Left cardiac atrium (tissue), 4 donors: Measurements from ENCODE around the gene MUTYH. TPM values are rescaled to one million over a fixed set of nuclear protein-coding genes. Genes with fewer than 3 reads are reported as not detected.

Experiments
- ATAC-seq, 2 donors: fragments of 200-7000 bp; cut with Tn5 transposase; one replicate each; pipeline ENCODE4 v1.9.1; 2020; ENCODE audit warnings: mild to moderate bottlenecking in 2 of 2, moderate library complexity in 2 of 2
- DNase-seq: peaks from one replicate; pipeline ENCODE4 v3.0.0-alpha.2; 2020
- intact Hi-C, 2 donors: fragments of 100-400 bp; cut with DNase I; formaldehyde crosslinking; loops; one replicate each; pipeline versions ENCODE4 v1.14.1 to v1.15.1; 2022 to 2023
- total RNA-seq, 2 donors: library from RNA; stranded (reverse); fragmentation: NEBNext Ultra II Directional; extraction: Animal tissue kit (Norgen Biotek cat#: 25700); gene quantifications; one replicate each; pipeline ENCODE4 v1.2.1, GENCODE V29; 2021
- donor health status: DM: no; HTN: yes; CAD: no.
- donor health status: DM: no; HTN: yes; CAD: no; lungs with severe emphysema.
- donor health status: DM: yes; HTN: yes; CAD: no.
- donor health status: Dilated cardiomyopathy.

The MUTYH gene
- total RNA-seq, 2 donors from 2014 or later, result 9.1 to 11.0 TPM

GRCh38 chr1:45354838-45355237 lies 14.6 kb upstream of the MUTYH start:
- intact Hi-C loops, result no loop called here
- ATAC-seq, result no peak
- DNase-seq, result no peak

GRCh38 chr1:45353685-45354084 lies 13.4 kb upstream of the MUTYH start:
- intact Hi-C loops, result no loop called here
- no peak for ATAC-seq
- no peak for DNase-seq

GRCh38 chr1:45351508-45351907 lies 11.3 kb upstream of the MUTYH start:
- intact Hi-C loops, result no loop called here
- DNase-seq (no peak), ATAC-seq (no peak)

DNA sequence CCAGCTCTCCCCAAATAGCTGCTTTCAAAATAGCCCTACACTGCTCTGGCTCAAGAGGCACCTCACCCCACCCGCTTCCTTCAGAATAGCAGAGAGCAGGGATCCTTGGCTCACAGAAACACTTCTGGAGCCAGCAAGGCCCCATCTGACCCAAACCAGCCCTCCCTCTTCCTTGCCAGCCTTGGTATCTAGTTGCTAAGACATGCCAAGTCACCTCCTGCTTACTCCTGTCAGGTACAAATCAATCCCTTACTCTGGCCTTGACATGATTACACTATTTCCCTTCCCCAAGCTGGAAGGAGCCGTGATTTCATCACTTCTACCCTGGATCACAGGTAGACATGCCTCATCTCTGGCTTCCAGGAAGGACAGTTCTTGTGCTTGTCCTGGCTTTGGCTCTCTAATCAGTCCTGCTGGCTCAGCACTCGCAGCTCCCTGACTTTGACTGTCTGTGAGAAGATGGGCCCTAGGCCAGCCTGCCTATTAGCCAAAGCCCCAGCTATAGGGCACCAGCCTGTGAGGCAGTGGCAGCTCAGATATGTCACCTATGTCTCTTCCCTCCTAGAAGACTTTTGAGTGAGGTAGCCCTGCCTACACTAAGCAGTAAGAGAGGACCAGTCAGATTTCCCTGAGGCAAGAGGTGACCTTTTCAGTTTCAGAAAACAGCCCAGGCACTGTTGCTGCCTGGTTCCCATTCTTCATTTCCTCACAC lies 8.9 kb upstream of the MUTYH start:
- intact Hi-C loops, result no loop called here
- DNase-seq, result peak; percentile 61

GRCh38 chr1:45348609-45348965 lies 8.3 kb upstream of the MUTYH start:
- ATAC-seq (peak; percentile 39 to 60), DNase-seq (no peak)
- intact Hi-C loops, result no loop called here

More for the DNA sequence above, 8.9 kb upstream of the MUTYH start:
- ATAC-seq, result peak; percentile 83 to 85

DNA sequence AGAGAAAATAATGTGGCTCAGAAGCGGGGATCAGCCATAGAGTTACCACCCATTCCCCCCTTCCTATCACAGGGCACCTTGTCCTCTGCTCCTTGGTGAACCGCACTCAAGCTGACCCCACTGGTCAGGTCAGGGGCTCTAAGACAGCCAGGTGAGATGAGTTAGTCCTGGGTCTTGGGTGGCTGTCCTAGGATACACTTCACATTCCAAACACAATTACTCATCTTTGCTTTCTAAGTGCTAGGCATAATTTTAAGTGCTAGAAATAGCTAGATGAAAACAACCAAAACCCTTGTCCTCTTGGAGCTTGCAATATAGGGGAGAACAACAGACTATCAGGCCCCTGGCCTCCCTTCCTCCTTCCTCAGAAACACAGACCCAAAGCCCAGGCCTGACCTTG lies 7.8 kb upstream of the MUTYH start:
- DNase-seq (no peak), ATAC-seq (peak in 1 of 2 donors; percentile 13)
- intact Hi-C loops, result no loop called here

DNA sequence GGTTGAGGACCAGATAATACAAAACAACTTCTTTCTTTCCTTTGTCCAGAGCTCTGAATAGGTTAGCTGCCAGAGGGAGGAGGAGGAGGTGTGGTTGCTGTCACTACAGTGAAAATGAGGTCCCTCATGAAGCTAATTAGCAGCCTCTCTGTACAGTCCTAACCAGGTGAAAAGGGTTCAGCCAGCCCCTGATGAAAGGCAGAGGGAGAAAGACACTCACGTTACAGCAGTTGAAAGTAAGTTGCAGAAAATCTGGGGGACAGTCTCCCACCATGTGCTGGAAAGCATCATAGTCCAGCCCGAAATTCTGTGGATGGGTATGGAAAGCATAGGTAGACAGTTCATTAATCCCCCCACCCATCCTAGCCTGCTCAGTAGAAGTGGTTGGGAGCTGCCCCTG lies 6.2 kb upstream of the MUTYH start:
- intact Hi-C loops, result no loop called here
- no peak for DNase-seq
- ATAC-seq, result no peak

DNA sequence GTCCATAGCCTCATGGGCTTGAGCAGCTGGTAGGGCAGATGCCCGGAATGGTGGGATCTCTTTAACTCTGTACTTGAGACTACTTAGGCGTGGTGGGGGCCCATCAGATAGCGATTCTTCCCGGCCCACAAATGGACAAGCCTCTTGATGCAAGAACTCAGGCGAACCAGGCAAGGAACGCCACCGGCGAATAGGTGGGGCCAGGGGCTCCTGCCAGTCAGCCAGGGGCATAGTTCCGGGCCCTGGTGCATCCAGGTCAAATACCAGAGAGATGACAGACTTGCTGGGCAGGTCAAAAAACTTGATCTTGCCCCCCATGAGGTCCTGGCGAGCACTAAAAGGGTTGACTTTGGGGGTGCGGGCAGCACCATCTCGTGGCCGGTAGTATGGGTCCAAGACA lies 4.8 kb upstream of the MUTYH start:
- no peak for ATAC-seq
- DNase-seq, result no peak
- intact Hi-C loops, result no loop called here

- intact Hi-C loops, result loop anchor here in 1 of 2 donors (5.0 kb wide), 1 partner anchor 42 kb away; no protein-coding TSS in a partner anchor
- ATAC-seq (no peak), DNase-seq (no peak)
Observed at GRCh38 chr1:45344499-45344898, 4.3 kb upstream of the MUTYH start.

DNA sequence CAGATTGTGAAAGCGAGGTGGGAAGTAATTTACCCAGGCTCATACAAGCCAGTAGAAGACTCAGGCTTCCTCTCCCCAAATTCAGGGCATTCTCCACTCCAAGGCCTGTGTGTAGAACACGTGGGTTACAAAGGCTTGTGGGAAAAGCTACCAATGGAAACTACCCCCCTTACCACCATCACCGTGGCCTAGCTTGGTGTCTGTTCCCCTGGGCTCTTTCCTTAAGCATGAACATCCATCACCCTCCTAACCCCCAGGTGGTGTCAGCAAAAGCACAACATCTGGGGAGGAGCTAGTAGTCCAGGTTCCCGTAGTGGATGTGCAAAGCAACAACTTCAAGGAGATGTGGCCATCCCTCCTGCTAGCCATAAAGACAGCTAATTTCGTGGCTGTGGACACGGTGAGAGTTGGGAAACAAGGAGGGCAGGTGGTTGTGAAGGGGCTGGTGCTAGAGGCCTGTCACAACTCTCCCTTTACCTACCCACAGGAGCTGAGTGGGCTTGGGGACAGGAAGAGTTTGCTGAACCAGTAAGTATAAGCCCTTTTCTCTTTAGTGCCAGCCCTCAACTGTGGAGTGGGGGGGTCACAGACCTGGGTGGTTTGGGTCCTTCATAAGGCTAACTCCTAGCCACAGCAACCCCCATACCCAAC lies 701 bp upstream of the MUTYH start:
- intact Hi-C loops, result loop anchor here in 1 of 2 donors (5.0 kb wide), 1 partner anchor 39 kb away; no protein-coding TSS in a partner anchor
- ATAC-seq (no peak), DNase-seq (no peak)

DNA sequence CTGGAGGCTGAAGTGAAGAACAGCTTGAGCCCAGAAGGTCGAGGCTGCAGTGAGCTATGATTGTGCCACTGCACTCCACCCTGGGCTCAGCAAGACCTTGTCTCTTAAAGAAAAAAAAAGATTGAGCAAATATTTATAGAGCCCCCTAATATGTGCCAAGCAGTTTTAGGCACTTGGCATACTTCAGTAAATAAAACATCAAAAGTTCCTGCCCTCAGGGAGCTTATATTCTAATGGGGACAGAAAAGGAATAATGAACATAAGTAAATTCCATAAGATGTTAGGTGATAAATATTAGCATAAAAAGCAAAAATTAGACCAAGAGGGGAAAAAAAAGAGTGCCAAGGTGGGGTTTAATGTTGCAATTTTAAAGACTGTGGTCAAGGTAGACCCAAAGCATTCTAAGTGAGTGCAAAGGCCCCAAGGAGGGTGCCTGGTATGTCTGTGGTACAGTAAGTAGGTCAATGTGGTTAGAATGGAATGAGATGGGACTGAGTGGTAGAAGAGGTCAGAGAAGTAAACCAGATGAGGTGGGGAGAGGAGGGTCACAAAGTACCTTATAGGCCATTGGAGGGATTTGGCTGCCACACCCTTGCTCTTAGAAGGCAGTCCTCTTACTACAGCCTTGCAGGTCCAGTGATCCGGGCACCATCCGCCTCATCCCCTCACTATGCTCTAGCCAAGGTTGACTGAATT lies 2.5 kb downstream of the MUTYH start:
- DNase-seq (no peak), ATAC-seq (no peak)
- intact Hi-C loops, result no loop called here

DNA sequence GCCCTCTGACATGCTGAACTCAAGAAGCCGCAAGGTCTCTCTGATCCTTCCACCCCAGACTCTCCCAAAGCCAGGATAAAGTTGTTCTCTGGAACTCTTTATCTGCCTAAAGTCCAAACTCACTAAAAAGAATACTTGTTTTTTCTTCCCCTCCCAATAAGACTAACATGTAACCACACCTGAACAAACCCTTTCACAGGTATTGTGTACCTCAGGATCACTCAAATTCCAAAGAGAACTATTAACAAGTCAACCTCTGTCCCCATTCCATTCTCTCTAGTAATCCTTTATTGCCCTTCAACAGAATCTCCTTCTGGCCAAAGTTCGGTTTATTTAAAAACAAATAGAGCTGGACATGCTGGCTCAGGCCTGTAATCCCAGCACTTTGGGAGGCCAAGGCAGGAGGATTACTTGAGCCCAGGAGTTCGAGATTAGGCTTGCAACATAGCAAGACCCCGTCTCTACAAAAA lies 4.3 kb downstream of the MUTYH start:
- no peak for ATAC-seq
- intact Hi-C loops, result no loop called here
- DNase-seq, result no peak

DNA sequence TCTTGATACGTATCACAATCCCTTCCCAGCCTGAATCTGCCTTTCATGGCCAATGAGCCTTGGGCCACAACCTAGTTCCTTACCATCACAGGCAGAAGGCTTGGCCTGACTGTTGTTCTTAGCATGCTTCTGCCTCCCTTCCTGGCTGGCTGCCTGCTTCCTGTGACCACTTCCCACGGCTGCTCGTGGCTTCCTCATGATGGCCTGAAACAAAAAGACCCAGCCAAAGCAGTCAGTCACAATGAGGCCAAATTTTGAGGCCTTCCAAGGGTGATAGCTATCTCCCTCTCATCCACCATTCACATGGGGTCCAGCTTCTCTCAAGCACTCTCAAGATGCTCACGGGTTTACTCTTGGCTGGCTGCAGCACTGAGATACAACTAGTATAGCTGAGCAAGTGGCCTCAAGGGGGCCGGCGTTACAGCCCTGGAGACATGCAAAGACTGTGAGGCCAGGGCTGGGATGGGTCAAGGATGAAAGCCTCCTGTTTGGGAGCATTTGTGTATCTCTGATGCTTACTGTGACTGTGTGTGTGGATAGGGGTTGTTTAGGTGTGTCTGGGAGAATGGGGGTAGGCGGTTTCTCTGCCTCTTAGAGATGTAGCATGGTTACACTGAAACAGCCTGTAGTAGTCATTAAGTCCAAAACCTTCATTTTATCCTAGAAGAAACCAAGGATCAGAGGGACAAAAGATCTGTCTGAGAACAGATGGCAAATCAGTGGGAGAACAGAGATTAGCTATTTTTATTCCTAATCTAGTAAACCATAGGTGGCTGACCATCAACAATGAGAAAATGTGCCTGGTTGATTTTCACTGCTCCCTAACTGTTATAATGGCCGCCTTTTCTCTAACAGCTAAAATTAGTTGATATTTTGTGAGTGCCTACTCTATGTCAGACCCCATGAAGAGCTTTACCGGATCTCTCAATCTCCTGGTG lies 5.7 kb downstream of the MUTYH start:
- ATAC-seq (no peak), DNase-seq (peak; percentile 63)
- intact Hi-C loops, result no loop called here

DNA sequence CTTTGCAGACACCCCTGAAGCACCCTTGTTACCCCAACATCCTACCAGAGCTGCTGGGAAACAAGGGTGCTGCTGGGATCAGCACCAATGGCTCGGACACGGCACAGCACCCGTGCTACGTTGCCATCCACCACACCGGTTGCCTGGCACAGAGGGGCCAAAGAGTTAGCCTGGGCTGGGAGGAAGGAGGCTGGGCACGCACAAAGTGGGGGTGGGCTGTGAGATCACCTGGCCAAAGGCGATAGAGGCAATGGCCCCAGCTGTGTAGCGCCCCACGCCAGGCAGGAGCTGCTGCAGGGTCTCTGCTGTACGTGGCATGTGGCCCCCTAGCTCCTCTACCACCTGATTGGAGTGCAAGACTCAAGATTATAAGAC lies 7.9 kb downstream of the MUTYH start:
- intact Hi-C loops, result no loop called here

DNA sequence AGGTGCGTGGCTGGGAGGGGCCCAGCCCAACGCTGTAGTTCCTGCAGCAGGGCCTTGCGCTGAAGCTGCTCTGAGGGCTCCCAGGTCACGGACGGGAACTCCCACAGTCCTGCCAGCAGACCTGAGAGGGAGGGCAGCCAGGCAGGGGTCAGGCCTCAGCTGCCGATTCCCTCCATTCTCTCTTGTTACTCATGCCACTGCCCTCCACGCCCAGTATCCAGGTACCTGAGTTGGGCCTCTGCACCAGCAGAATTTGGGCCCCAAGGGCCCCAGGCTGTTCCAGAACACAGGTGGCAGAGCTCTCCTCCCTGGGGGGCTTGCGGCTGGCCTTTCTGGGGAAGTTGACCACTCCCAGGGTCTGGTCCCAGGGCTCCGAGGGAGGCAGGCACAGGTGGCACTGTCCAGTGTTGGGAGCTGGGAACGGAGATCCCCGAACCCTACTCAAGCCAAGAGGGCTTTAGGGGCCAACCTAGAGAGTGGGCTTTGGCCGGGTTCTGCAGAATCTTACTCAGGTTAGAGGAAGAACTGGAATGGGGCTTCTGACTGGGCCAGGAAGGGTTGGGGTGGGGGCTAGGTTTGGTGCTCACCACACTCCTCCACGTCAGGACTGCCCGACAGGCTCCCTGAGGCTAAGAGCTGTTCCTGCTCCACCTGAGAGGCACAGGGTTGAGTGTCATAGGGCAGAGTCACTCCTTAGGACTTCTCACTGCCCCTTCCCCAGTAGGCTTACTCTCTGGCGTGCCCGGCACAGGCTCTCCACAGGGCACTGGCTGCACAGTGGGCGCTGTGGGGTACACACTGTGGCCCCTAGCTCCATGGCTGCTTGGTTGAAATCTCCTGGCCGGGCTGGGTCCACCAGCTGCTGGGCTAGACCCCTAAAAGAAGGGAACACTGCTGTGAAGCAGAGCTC lies 8.5 kb downstream of the MUTYH start:
- intact Hi-C loops, result no loop called here
- DNase-seq (no peak), ATAC-seq (no peak)

More for the DNA sequence above, 7.9 kb downstream of the MUTYH start:
- ATAC-seq (no peak), DNase-seq (no peak)

DNA sequence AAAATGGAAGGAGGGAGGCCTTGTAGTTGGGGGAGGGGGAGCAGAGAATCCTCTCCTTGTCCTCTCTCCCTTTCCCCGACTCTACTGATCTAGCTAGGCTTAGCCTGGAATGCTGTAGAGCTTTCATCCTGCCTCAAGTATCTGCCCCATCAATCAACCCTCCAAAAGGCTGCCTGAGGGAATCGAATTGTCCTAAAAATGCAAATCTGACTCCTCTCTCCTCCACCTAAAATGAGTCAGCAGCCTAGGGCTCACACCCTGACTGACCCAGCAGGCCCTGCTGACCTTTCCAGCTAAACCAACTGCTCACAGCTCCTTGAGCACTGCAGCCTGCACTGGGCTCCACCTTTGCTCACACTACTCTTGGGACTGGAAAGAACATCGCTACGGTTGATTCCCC lies 10.8 kb downstream of the MUTYH start:
- no peak for ATAC-seq
- intact Hi-C loops, result no loop called here
- DNase-seq, result no peak

DNA sequence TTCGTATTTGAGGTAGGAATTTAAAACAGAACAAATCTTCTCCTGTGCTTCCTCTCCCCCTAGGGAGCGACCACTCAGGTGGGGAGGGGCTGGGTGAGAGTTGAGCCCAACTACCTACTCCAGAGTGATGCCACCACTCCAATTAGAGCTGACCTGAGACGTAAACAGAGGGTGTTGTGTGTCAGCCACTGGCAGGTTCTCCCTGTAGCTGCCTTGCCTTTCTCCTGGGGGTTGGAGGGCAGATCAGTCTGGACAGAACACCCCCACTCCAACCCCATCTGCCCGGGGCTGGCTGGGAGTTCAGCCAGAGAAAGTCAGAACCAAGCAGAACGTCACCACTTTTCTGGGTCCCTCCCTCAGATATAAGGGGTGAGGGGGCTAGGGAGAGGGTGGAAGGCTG lies 11.6 kb downstream of the MUTYH start:
- intact Hi-C loops, result no loop called here
- ATAC-seq, result no peak

More for the DNA sequence above, 11.6 kb downstream of the MUTYH start:
- DNase-seq, result no peak
